ENCODE measurements around the gene ZNF14.

DNA sequence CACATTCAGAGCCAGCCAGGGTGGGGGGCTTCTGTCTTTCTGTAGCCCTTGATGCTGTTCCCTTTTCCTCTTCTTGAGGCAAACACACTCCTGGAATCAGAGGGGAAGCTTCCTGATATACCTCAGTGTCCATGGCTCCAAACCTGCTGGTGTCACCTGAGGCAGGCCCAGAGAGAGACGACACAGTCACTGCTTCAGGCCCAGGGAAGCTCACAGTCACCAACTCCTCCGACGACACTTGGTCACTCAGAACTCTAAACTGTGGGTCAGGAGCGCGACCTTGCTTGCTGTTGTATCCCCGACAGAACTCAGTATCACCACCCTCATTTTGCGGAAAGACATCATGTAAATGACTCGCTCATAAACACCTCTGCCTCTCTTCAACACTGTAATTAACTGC, 70.6 kb downstream of the ZNF14 start:
- TF ChIP-seq SETDB1 (IDR thresholded peaks at IDR 0.05; ENCODE audit: insufficient read length, low read length), result no peak
- TF ChIP-seq ZNF561 (tag by site-specific recombination; IDR thresholded peaks at IDR 0.05; ENCODE audit: borderline replicate concordance), result no peak
- TF ChIP-seq, protein P1, sequence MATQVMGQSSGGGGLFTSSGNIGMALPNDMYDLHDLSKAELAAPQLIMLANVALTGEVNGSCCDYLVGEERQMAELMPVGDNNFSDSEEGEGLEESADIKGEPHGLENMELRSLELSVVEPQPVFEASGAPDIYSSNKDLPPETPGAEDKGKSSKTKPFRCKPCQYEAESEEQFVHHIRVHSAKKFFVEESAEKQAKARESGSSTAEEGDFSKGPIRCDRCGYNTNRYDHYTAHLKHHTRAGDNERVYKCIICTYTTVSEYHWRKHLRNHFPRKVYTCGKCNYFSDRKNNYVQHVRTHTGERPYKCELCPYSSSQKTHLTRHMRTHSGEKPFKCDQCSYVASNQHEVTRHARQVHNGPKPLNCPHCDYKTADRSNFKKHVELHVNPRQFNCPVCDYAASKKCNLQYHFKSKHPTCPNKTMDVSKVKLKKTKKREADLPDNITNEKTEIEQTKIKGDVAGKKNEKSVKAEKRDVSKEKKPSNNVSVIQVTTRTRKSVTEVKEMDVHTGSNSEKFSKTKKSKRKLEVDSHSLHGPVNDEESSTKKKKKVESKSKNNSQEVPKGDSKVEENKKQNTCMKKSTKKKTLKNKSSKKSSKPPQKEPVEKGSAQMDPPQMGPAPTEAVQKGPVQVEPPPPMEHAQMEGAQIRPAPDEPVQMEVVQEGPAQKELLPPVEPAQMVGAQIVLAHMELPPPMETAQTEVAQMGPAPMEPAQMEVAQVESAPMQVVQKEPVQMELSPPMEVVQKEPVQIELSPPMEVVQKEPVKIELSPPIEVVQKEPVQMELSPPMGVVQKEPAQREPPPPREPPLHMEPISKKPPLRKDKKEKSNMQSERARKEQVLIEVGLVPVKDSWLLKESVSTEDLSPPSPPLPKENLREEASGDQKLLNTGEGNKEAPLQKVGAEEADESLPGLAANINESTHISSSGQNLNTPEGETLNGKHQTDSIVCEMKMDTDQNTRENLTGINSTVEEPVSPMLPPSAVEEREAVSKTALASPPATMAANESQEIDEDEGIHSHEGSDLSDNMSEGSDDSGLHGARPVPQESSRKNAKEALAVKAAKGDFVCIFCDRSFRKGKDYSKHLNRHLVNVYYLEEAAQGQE (tag by site-specific recombination; IDR thresholded peaks at IDR 0.05), result no peak
- no peak for TF ChIP-seq SCRT1 (tag by site-specific recombination; IDR thresholded peaks at IDR 0.05; ENCODE audit: borderline replicate concordance)
- TF ChIP-seq BCL11A (tag by site-specific recombination; IDR thresholded peaks at IDR 0.05; ENCODE audit: low read depth), result no peak
- no peak for TF ChIP-seq ZNF529 (tag by site-specific recombination; IDR thresholded peaks at IDR 0.05; ENCODE audit: insufficient replicate concordance)
- TF ChIP-seq, protein P2, sequence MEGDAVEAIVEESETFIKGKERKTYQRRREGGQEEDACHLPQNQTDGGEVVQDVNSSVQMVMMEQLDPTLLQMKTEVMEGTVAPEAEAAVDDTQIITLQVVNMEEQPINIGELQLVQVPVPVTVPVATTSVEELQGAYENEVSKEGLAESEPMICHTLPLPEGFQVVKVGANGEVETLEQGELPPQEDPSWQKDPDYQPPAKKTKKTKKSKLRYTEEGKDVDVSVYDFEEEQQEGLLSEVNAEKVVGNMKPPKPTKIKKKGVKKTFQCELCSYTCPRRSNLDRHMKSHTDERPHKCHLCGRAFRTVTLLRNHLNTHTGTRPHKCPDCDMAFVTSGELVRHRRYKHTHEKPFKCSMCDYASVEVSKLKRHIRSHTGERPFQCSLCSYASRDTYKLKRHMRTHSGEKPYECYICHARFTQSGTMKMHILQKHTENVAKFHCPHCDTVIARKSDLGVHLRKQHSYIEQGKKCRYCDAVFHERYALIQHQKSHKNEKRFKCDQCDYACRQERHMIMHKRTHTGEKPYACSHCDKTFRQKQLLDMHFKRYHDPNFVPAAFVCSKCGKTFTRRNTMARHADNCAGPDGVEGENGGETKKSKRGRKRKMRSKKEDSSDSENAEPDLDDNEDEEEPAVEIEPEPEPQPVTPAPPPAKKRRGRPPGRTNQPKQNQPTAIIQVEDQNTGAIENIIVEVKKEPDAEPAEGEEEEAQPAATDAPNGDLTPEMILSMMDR (tag by site-specific recombination; IDR thresholded peaks at IDR 0.05), result no peak
- no peak for TF ChIP-seq ZNF549 (tag by site-specific recombination; IDR thresholded peaks at IDR 0.05)

Measured in HEK293 (cell line).